NB4 (cell line): ENCODE data around the gene COA1.

ENCODE experiments used
- DNase-seq: peaks from one replicate; pipeline ENCODE4 v3.0.0; 2010; ENCODE audit warnings: low read depth
- H3K4me3 ChIP-seq: one replicate; pipeline ENCODE4 v1.5.1; 2011; ENCODE audit warnings: mild to moderate bottlenecking, low read depth, low read length, moderate library complexity
- MYC ChIP-seq: IDR thresholded peaks from 2 replicates; pipeline ENCODE4 v1.6.1; 2011; ENCODE audit warnings: low read depth, low read length
- POLR2A ChIP-seq: IDR thresholded peaks from 2 replicates; pipeline ENCODE4 v1.6.1; 2011; ENCODE audit warnings: mild to moderate bottlenecking; ENCODE audit not compliant: insufficient read length; ENCODE audit errors: extremely low read depth
- TF ChIP-seq, protein P1 (sequence below): IDR thresholded peaks from 2 replicates; pipeline ENCODE4 v1.6.1; 2011; ENCODE audit warnings: low read depth, low read length
- TF ChIP-seq, protein P2 (sequence below): IDR thresholded peaks from one replicate; pipeline ENCODE4 v1.5.1; 2012; ENCODE audit warnings: low read depth, low read length

COA1 gene

DNA sequence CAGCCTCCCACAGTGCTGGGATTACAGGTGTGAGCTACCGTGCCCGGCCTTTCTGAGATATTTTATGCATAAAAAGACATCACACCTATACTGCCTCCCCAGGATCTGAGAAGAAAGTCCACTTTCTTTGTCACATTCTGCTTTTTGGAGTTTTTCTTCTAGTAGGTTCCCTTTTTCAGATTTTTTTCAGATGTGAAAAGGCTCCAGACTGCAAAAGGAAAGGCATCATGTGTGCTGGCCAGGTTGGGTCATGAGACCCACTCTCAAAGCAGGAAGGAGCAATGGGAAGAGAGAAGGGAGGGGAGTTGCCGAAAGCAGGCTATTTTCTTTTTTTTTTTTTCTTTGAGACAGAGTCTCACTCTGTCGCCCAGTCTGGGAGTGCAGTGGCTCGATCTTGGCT is 40.0 kb upstream of the COA1 start:
- no peak for DNase-seq
- no peak overlapping the region for H3K4me3 ChIP-seq
- TF ChIP-seq, protein P1, sequence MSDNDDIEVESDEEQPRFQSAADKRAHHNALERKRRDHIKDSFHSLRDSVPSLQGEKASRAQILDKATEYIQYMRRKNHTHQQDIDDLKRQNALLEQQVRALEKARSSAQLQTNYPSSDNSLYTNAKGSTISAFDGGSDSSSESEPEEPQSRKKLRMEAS = no peak
- no peak for TF ChIP-seq POLR2A
- TF ChIP-seq MYC = no peak
- TF ChIP-seq, protein P2, sequence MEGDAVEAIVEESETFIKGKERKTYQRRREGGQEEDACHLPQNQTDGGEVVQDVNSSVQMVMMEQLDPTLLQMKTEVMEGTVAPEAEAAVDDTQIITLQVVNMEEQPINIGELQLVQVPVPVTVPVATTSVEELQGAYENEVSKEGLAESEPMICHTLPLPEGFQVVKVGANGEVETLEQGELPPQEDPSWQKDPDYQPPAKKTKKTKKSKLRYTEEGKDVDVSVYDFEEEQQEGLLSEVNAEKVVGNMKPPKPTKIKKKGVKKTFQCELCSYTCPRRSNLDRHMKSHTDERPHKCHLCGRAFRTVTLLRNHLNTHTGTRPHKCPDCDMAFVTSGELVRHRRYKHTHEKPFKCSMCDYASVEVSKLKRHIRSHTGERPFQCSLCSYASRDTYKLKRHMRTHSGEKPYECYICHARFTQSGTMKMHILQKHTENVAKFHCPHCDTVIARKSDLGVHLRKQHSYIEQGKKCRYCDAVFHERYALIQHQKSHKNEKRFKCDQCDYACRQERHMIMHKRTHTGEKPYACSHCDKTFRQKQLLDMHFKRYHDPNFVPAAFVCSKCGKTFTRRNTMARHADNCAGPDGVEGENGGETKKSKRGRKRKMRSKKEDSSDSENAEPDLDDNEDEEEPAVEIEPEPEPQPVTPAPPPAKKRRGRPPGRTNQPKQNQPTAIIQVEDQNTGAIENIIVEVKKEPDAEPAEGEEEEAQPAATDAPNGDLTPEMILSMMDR = no peak

DNA sequence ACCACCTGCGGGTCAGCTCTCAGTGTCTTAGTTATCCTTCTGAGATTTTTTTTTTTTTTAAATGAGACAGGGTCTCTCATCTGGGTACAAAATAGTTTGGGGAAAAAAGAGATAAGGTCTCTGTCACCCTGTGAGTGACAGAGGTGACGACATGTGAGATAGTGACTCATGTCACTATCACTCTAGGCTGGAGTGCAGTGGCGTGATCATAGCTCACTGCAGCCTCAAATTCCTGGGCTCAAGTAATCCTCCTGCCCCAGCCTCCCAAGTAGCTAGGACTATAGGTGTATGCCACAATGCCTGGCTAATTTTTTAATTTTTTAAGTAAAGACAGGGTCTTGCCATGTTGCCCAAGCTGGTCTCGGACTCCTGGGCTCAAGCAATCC is 39.6 kb upstream of the COA1 start:
- H3K4me3 ChIP-seq = no peak overlapping the region
- DNase-seq = no peak
- TF ChIP-seq, protein P1 = no peak
- no peak for TF ChIP-seq MYC
- TF ChIP-seq POLR2A = no peak
- TF ChIP-seq, protein P2 = no peak

GRCh38 chr7:43768201-43768886 is 39.0 kb upstream of the COA1 start:
- TF ChIP-seq, protein P1 = no peak
- TF ChIP-seq POLR2A (no peak), MYC (no peak)
- TF ChIP-seq, protein P2 = no peak
- H3K4me3 ChIP-seq = no peak overlapping the region
- no peak for DNase-seq

GRCh38 chr7:43767311-43767710 is 38.0 kb upstream of the COA1 start:
- no peak overlapping the region for H3K4me3 ChIP-seq
- TF ChIP-seq, protein P2 = no peak
- TF ChIP-seq POLR2A (no peak), MYC (no peak)
- TF ChIP-seq, protein P1 = no peak
- no peak for DNase-seq

GRCh38 chr7:43766564-43766963 is 37.2 kb upstream of the COA1 start:
- TF ChIP-seq POLR2A = no peak
- no peak for TF ChIP-seq MYC
- TF ChIP-seq, protein P1 = no peak
- TF ChIP-seq, protein P2 = no peak
- no peak overlapping the region for H3K4me3 ChIP-seq
- no peak for DNase-seq
